Bone marrow (tissue), 2 donors: ENCODE results near the gene SDCCAG8.

Experiments
- DNase-seq, 2 donors: peaks; one replicate each; lab custom pipeline; 2025; lab: John Stamatoyannopoulos, UW

The SDCCAG8 gene

DNA sequence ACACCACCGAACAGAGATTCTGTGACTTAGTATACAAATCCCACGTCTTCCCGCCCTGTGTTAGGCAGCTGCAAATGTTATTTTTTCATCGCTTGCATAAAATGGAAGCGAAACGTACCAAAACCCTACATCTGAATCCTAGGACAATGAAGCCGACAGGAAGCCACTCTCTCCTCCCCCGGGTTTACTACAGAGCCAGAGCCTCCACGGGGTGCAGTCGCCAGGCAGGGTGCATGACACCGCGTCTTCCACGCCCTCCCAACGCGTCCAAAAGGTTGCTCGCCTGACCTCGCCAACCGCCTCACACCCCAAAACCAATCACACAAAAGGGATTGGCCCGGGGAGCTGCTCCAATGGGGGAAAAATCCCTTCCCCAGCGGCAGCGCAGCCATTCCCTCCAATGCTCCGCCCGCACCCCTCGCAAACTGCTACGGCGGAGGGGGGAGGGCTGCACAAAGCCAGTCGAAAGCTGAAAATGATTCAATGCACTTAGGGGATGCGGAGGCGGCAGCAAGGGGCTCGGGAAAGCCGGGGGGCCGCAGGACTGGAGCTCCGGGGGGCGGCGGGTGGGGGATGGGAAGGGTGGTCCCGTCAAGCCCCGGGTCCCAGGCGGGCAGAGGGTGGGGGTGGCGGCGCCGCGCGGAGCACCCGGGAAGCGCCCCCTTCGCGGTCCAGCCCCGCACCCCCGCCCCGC, 1.5 kb upstream of the SDCCAG8 start:
- peak; percentile 43 to 68 for DNase-seq

DNA sequence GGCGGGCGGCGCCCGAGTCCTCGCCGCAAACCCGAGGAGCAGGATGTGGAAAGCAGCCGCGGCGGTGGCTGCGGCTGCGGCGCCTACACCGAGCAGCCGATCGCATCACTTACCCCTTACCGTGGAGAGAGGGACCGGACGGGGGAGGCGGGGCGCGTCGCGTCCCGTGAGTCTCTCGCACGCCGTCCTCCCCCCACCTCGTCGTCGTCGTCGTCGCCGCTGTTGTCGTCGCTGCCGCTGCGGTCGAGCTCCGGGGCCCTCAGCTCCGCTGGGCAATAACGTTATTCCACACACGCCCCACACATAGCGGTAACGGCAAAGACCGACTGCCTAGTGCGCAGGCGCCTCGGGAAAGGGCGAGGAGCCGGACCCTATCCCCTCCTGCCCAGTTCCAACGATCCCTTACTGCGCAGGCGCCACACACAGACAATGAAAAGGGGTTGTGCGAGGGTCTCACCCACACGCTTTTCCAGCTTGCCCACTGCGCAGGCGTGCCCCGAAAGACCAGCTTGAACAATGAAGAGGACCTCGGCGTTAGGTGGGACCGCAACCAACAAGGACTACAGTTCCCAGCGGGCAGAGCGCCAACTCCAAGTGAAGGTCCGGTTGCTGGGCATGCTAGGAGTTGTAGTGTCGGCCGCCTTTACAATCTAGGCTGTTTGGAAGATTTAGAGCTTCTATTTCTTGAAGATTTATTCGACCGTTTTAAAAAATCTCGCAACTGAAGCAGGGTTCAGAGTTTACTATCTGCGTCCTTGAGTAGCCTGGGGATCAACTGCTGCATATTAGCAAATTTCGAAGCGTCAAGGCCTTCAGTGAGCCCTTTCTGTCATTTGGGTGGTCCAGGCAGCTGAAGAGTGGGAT, 682 bp upstream of the SDCCAG8 start, which contains the start of gene CEP170:
Gene CEP170, minus strand, starts transcription at position 355 of the 864 bp plus-strand sequence. CDS start 30,001 bp downstream, outside the sequence.
- peak; percentile 88 to 91 for DNase-seq

DNA sequence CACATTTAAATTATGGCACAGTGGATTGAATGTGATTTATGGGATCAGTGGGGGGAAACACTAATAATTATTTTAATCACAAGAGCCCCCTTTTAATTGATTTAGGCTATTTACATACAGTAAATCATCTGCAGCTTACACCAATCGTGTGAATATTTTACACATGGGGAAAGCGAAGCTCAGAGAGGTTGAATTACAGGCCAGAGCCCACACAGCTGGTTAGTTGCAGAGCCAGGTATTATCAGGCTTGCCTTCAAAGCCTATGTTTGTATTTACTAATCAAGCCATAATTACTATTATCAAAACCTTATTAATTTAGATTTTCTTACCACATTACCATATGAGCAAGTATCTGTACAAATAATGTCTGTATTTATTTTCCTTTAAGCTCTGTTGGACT, 749 bp downstream of the SDCCAG8 start:
- no peak for DNase-seq

DNA sequence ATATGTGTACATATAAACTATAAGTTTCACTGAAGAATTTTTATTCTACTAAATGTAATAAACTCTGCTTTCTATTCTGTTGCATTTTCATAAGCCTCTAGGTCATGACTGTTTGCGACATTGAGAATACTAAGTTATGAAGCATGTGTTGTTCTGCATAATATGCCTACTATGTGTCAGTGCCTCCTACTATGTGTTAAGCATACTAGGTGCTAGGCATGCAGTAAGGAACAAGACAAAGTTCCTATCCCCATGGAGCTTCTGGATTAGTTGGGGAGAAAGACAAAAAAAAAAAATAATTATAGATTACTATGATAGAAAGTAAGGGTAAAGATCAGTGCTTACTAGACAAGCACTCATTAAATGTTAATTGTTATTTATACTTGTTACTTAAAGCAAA, 1.3 kb downstream of the SDCCAG8 start:
- DNase-seq: no peak

DNA sequence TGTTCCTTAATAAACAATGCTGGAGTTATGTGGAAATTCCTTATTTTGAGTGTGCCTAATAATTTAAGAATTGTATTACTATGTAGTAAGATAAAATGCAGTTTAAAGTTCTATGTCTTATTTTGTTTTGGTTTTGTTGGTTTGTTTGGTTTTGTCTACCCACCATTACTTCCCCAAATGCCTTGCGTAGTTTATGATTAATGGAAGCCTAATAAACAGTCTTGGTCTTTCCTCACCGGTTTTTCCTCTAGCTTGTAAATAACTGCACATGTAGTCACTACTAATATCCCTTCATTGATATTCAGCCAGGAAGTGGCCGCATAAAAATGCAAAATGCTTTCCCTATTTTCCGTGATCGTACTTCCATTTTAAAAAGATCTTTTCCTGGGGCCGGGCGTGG, 2.9 kb downstream of the SDCCAG8 start:
- DNase-seq: no peak

DNA sequence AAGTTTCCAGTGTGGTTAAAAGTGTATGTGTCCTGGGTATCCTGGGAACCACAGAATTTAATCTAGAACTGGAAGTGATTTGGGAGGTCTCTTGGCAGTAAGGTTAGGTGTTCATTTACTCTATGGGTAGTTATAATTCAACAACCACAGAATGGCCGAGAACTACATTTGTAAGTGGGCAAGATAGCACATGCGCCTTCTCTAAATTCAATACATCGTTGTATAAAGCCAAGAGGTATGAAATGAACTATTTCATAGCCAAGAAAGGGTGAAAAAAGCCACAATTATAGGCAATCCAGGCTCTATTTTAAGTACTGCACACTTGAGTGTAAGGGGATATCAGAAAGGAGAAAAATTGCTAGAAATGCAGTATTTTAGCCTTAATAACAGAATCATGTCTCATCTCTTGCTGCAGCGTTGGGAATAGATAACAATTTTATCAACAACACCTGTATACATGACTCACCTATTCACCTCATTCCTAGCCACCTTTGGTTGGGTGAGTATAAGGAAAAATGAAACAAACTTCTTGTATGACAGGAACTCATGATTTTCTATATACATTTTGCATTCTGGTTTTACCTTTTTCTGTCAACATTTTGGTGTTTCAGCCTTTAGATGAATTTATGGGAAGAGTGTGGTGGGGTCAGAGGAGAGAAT, 4.5 kb downstream of the SDCCAG8 start:
- DNase-seq: no peak

DNA sequence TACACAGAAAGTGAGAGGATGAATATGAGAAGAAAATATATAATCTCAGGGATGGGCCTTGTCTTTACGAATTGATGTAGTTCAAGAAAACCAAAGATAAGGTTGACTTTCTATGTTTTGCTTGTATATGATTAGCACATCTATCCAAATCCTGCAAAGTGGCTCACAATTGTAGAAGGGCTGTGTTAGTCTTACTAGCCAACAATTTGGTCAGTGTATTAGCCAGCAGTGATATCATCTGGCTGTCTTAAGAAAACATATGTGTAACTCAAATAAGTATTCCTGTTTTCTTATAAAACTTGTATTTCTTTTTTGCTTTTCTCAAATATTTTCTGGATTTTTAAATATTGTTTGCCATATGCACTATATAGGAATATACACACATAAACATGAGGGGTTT, 5.5 kb downstream of the SDCCAG8 start:
- no peak for DNase-seq

DNA sequence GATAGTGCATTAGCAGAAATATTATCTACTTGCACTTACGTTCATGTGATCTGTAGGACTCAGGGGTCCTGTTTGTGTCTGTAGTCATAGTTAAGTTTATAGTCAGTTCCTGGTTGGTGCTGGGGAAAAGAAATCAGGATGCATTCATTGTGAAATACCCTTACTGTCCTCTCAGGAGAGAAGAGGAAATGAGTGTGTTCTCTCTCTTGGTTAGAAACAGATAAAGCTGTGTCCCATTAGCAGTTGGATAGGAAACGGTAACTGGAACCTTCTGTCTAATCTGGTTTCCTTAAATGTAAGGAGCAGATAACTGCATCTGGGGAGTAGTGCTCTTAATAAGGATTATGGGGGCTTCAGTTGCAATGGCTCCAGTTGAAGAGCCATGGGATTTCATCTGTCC, 8.9 kb downstream of the SDCCAG8 start:
- DNase-seq: peak in 1 of 2 donors; percentile 92

DNA sequence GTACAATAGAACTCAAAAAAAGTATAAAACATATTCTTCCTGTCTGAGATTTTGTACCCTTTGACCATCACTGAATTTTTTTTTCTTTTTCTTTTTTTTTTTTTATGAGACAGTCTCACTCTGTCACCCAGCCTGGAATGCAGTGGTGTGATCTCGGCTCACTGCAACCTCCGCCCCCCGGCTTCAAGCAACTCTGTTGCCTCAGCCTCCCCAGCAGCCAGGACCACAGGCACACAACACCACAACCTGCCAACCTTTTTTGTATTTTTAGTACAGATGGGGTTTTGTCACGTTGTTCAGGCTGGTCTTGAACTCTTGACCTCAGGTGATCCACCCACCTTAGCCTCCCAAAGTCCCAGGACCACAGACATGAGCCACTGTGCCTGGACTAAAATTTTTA, 10.4 kb downstream of the SDCCAG8 start:
- DNase-seq: no peak

DNA sequence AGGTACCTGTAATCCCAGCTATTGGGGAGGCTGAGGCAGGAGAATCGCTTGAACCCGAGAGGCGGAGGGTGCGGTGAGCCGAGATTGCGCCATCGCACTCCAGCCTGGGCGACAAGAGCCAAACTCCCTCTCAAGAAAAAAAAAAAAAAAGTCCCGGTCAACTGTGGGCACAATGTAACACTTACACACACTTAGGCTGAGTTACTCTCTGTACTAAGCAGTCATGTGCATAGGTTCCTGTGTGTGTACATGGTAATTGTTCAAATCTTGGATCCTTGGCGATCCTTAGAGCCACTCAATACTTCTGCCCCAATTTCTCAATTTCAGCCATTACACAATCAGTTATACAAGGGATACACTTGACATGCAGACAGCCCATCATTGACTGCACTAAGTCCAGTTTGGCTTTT, 11.6 kb downstream of the SDCCAG8 start:
- DNase-seq: no peak

DNA sequence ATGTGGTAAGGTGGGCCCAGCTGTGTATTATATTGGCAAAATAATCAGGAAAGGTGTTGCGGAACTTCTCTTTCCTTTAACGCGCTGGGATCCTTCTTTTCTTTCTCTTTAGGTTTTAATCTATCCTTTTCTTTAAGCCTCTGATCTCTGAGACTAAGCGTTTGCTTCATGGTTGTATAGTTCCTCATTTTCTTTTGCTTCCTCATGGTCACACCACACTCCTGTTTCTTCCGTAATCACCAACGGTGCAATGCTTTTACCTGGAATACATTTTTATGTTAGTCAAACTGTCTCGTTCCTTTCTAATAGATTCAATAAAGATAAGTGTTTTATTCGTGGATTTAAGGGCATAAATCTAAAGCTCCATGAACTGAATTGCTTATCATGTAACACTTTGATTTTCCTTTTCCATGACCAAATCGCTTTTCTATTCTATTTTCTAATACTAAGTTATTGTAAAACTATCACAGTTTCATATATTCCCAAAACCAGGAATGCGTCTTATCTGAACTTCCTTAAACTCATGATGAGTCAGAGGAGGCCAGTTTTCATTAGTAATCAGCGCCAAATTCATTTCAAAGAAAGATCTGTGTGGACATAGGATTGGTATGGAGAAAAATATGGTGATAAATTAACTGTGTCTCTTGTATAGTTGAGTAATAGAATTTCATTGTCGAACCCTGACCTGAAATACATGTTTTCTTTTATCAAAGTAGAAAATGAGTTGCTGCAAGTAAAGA, 12.2 kb downstream of the SDCCAG8 start:
- DNase-seq: peak in 1 of 2 donors; percentile 56

DNA sequence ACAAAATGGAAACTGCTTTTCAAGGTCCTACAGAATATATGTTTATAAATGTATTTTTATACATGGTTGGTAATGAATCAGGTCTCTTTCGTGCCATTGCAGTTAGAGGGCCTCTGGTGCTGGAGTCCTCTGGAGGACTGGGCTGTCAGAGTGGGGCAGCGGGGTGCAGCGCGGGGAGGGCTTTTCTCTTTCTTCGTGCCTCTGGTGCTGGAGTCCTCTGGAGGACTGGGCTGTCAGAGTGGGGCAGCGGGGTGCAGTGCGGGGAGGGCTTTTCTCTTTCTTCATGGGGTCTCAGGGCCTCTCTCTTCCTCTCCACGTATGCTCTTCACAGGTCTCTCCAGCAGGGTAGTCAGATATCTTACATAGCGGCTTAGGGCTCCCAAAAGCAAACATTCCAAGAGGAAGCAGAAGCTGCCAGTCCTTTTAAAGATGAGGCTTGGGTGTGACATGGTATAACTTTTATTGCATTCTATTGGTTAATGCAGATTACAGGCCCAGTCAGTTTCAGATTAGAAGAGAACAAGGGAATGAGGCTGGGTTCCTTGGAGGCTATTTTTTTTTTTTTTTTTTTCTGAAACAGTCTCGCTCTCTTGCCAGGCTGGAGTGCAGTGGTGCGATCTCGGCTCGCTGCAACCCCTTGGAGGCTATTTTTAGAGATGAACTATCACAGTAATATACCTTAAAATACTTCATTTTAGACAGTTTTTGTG, 13.1 kb downstream of the SDCCAG8 start:
- DNase-seq: no peak

DNA sequence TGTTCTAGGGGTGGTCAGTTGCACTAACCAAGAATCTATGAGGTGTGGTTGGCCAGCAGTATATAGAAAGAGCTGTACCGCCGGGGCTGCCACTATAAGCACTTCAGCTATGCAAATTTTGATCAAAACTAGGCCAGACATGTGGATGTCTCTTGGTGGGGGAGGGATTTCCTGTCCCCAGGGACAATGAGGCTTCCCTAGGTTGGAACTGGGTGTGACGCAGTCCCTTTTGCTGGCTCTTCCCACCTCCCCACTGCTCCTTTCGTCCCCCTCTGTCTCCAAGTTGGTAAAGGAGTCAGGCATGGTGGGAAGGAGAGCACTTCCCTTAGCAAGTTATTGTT, 13.6 kb downstream of the SDCCAG8 start:
- no peak for DNase-seq

DNA sequence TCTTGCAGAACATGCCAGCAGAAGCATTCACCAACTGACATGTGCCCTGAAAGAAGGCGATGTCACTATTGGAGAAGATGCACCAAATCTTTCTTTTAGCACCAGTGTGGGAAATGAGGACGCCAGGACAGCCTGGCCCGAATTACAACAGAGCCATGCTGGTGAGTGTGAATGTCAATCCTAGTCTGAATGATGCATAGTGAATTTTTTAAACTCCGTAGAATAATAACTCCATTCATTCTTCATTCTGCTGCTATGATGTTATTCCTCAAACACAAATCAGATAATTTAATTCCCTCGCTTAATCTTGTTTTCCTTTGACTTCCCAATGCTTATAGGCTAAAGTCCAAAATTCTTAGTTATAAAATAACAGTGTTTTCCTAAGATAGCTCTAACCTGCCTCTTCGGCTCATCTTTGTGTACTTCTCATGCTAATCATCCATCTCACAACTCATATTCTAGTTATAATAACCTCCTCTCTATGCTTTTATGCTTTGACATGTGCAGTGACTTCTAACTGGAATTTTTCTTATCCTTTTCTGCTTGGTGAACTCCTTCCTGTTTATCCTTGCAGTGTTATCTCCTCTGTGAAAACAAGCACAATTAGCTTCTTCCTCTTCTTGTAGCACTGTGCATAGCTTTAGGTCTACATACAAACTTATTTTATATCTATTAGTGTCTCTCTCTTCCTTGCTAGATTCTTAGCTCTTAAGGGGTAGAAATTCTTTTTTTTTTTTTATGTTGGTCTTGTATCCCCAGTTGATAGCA, 14.4 kb downstream of the SDCCAG8 start:
- DNase-seq: peak in 1 of 2 donors; percentile 34

DNA sequence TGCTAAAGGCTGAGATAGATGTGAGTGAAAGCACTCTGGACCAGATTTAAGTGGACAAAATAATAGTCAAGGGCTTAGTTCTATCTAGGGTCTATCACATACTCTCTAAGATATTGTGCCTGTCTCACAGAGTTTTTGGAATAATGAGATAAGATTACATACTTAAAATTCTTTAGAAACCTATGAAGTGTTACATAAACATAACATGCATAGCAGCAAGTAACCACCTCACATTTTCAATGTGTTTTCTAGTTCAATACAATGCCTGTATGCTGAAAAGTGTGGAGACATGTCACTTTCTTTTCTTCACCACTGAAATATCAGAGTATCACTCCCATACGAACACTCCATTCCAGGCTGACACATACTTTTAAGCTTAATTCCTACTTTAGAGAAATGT, 16.2 kb downstream of the SDCCAG8 start:
- DNase-seq: no peak

DNA sequence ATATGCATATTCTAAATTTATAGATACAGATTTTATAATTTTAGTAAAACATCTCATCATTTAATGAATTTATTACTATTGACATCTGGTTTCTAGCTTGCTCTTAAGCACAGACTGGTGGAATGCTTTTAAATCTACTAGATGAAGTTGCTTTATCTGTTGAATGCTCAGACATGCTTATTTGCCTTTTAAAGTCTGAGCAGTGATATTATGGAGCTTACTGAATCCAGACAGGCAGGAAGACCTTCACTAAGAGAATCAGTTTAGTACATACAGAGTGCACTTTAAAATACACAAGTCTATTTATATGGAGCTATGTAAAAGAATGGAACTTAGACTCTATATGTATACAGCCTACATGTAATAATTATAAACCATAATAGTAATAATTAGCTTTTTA, 16.6 kb downstream of the SDCCAG8 start:
- no peak for DNase-seq

DNA sequence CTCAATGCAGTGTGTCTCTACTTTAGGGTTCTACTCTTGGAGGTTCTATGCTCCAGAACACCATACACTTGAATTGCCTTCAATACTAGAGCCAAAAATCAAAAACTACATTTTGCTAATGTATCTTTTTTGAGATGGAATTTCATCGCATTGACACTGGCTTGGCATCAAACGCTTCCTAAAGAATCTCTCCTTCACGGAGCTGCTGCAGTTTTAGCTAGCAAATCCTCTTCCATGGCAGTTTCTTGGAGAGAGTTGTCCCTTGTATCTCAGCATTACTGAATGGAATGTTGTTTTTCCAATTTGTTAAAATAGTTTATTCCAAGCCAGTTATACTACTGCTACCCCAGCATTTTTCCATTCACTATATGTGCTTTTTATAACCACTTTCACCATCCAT, 17.7 kb downstream of the SDCCAG8 start:
- DNase-seq: no peak

DNA sequence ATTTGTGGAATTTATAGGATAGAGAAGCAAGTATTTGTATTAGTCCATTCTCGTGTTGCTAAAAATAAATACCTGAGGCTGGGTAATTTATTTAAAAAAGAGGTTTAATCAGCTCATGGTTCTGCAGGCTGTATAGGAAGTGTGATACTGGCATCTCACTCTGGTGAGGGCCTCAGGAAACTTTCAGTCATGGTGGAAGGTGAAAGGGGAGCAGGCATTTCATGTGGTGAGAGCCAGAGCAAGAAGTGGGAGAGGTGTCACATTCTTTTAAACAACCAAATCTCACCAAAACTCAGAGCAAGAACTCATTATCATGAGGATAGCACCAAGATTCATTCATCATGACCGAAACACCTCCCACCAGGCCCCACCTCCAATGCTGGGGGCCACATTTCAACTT, 18.1 kb downstream of the SDCCAG8 start:
- DNase-seq: no peak

DNA sequence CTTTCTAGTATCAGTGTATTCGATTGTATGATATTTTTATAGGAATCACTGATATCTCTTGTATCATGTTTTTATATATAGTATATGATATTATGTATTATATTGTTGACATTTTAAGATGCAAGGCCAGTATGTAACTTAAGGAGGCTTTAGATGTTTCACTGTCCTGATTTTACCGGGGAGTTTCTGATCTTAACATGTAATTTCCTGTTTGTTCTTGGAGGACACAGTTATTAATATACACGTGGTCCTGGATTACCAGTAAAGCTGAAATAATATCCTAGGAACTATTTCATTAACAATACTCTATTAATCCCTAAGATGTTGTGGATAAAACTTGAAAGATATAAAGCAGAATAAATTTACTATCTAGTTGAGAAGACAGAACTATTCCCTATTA, 19.5 kb downstream of the SDCCAG8 start:
- DNase-seq: no peak

DNA sequence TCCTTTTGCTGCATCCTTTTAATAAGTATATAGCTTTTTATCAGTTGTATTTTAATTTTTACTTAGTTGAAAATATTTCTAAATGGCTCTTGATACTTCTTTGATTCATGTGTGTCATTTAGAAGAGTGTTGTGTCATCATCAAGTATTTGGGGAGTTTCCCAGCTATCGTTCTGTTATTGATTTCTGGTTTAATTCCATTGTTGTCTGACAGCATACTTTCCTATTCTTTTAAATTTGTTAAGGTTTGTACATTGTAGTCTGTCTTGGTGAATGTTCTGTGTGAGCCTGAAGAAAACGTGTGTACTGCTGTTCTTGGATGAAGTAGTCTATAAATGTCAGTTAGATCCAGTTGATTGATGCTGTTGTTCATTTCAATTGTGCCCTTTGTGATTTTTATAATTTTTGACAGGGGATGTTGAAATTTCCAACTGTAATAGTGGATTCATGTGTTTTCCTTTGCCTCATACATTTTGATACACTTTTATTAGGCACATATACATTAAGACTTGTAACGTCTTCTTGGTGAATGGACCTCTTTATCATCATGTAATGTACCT, 24.8 kb downstream of the SDCCAG8 start:
- DNase-seq: no peak
